Stimulated activated CD4-positive, alpha-beta T cell treated with anti-CD3 and anti-CD28 coated beads, TNF-alpha, amount 100 ng/mL, for 1 hour (primary cell): ENCODE results near the gene CEP295NL.
"Not testable (repeated sequence)": the region's sequence is repeated elsewhere in the genome, so short reads cannot be mapped to it uniquely, and the experiment has no call there.

ENCODE experiments used
- DNase-seq, 3 donors: peaks; one replicate each; pipeline ENCODE4 v3.0.0-alpha.2; 2020; ENCODE audit warnings: low read depth in 3 of 3, low spot score in 1 of 3

The CEP295NL gene

GRCh38 chr17:78905541-78905940, 2.5 kb upstream of the CEP295NL start:
- DNase-seq = no peak

GRCh38 chr17:78905116-78905515, 2.1 kb upstream of the CEP295NL start:
- no peak for DNase-seq

- no peak for DNase-seq
Observed at GRCh38 chr17:78904371-78904770, 1.4 kb upstream of the CEP295NL start.

- not testable (repeated sequence) for DNase-seq
Observed at GRCh38 chr17:78902231-78902630, 770 bp downstream of the CEP295NL start.

- no peak for DNase-seq
Observed at GRCh38 chr17:78901806-78902205, 1.2 kb downstream of the CEP295NL start.

- DNase-seq = no peak
Observed at GRCh38 chr17:78900816-78901215, 2.2 kb downstream of the CEP295NL start.

GRCh38 chr17:78899361-78900260, 3.4 kb downstream of the CEP295NL start:
- no peak for DNase-seq

- no peak for DNase-seq
Observed at GRCh38 chr17:78898947-78899346, 4.1 kb downstream of the CEP295NL start.

GRCh38 chr17:78898075-78898836, 4.7 kb downstream of the CEP295NL start:
- no peak for DNase-seq

GRCh38 chr17:78897664-78898047, 5.3 kb downstream of the CEP295NL start:
- no peak for DNase-seq

GRCh38 chr17:78896834-78897663, 6.0 kb downstream of the CEP295NL start:
- no peak for DNase-seq

- DNase-seq = no peak
Observed at GRCh38 chr17:78896091-78896833, 6.7 kb downstream of the CEP295NL start.

- no peak for DNase-seq
Observed at GRCh38 chr17:78895322-78895721, 7.7 kb downstream of the CEP295NL start.

GRCh38 chr17:78893684-78894083, 9.3 kb downstream of the CEP295NL start:
- no peak for DNase-seq

- DNase-seq = no peak
Observed at GRCh38 chr17:78892936-78893379, 10.0 kb downstream of the CEP295NL start.

GRCh38 chr17:78892520-78892919, 10.5 kb downstream of the CEP295NL start:
- no peak for DNase-seq

- DNase-seq = no peak
Observed at GRCh38 chr17:78892062-78892456, 10.9 kb downstream of the CEP295NL start.

- no peak for DNase-seq
Observed at GRCh38 chr17:78891406-78892061, 11.5 kb downstream of the CEP295NL start.

GRCh38 chr17:78890498-78890897, 12.5 kb downstream of the CEP295NL start:
- peak in 2 of 3 donors; percentile 4 to 13 for DNase-seq

GRCh38 chr17:78890096-78890495, 12.9 kb downstream of the CEP295NL start:
- not testable (repeated sequence) for DNase-seq
